ENCODE measurements around the gene SLC16A2.

DNA sequence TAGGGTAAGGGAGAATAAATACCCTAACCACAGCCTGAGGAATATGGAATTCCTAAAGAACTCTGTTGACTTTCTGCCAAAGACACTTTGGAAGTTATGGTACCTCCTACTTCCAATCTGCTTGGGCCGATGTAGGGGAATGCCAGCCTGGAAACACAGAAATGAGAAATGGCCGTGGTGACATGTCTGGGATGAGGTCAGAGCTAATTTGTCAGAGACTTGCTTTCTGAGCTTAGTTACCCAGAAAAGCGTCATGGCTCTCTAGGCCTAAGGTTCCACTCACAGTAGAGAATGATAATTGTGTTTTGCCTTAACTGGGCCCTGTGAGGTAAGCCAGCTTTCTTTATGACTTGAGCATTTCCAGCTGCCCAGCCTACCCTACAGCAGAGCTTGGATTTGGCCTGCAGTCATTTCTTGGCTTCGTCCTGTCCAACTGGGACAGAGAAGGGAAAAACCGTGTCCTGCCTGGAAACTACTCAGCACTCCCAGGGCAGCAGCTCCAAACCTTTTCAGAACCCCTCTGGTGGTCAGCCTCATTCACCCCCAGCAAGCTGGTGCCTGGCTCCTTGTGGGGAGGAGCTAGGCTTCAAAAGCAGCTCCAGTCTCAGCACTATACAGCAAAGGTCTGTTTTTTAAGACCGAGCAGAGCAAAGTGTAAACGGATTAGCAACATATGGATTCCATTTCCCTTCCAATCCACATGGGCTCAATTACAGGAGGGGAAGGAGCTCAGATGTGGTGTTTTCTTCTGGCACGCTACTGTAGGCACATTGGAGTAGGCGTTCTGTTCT, 100.9 kb downstream of the SLC16A2 start:
- TF ChIP-seq, protein P1, sequence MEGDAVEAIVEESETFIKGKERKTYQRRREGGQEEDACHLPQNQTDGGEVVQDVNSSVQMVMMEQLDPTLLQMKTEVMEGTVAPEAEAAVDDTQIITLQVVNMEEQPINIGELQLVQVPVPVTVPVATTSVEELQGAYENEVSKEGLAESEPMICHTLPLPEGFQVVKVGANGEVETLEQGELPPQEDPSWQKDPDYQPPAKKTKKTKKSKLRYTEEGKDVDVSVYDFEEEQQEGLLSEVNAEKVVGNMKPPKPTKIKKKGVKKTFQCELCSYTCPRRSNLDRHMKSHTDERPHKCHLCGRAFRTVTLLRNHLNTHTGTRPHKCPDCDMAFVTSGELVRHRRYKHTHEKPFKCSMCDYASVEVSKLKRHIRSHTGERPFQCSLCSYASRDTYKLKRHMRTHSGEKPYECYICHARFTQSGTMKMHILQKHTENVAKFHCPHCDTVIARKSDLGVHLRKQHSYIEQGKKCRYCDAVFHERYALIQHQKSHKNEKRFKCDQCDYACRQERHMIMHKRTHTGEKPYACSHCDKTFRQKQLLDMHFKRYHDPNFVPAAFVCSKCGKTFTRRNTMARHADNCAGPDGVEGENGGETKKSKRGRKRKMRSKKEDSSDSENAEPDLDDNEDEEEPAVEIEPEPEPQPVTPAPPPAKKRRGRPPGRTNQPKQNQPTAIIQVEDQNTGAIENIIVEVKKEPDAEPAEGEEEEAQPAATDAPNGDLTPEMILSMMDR (IDR thresholded peaks at IDR 0.05 in 4 of 5, conservative IDR thresholded peaks at IDR 0.05 in 1 of 5) = no peak
- no peak for TF ChIP-seq POLR2A (IDR thresholded peaks at IDR 0.05)

All from gastrocnemius medialis (tissue), 4 donors.